ENCODE measurements around the gene ZSCAN12. TPM values are rescaled to one million over a fixed set of nuclear protein-coding genes. Genes with fewer than 3 reads are reported as not detected.
"Not testable (repeated sequence)": the region's sequence is repeated elsewhere in the genome, so short reads cannot be mapped to it uniquely, and the experiment has no call there.

Gene ZSCAN12
- total RNA-seq, 2 experiments from 2014 or later: 13.9 to 15.0 TPM

DNA sequence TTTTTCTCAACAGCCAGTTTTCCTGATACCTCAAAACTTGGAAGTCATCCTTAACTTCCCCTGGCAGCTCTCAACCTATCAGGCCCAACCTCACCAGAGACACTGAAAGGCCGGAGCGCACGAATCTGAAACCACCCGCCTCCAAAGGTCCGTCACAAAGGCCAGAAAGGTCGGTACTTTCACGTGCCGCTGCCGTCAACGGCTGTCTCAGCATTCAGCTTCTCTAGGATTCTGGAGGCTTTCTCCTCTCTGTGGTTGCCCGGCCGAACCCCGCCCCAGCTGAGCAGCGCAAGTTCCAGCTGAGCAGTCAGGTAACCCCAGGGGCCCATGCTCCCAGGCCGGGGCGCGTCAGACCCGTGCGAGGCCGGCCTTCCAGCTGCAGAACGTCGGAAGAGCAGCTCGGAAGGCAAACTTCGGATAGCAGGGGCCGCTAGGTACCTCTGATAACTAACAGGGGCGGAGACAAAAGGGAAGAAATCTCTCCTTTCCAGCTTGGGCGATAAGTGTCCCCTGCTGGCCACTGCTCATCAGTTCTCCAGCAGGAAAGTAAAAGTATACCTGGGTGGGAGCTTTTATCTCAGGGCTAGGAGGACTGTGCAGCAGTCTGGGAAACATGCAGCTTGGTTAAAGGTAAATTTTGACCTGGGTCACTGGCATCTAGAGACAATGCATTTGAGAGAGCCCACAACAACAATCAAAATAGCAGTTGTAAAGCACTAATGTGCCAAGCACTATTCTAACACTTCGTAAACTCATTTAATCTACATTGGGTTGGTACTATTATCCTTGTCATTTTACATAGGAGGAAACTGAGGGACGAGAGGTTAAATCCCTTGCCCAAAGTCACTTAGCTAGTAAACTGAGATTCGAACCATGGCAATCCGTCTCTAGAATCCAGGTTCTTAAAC lies 16.1 kb downstream of the ZSCAN12 start:
- peak overlapping the region; percentile 55 for H3K4me3 Mint-ChIP-seq
- ATAC-seq (ENCODE audit: low read depth) (peak; percentile 36), DNase-seq (peak; percentile 34)
- peaks cover 16% of the 10 kb centered on the region for H3K4me1 Mint-ChIP-seq
- peaks cover 89% of the 10 kb centered on the region for H3K36me3 Mint-ChIP-seq
- peaks cover 13% of the 10 kb centered on the region for H3K9me3 Mint-ChIP-seq
- H3K27me3 Mint-ChIP-seq: no peaks in the 10 kb centered on the region
- H3K27ac Mint-ChIP-seq: peak overlapping the region; percentile 13
- POLR2A ChIA-PET: interaction anchor here (0.7 to 2.1 kb wide), 2 partner anchors 60 to 517 kb away, joined by 3 to 5 read pairs; partner anchors contain the start of gene ZSCAN23

GRCh38 chr6:28380381-28380780 lies 19.2 kb downstream of the ZSCAN12 start:
- ATAC-seq (ENCODE audit: low read depth): no peak
- peaks cover 16% of the 10 kb centered on the region for H3K4me1 Mint-ChIP-seq
- no peaks in the 10 kb centered on the region for H3K27me3 Mint-ChIP-seq
- H3K4me3 Mint-ChIP-seq: no peak overlapping the region
- no peak overlapping the region for H3K27ac Mint-ChIP-seq
- peaks cover 82% of the 10 kb centered on the region for H3K36me3 Mint-ChIP-seq
- POLR2A ChIA-PET: no interaction called here
- peaks cover 11% of the 10 kb centered on the region for H3K9me3 Mint-ChIP-seq
- DNase-seq: no peak

- H3K27me3 Mint-ChIP-seq: no peaks in the 10 kb centered on the region
- POLR2A ChIA-PET: no interaction called here
- peaks cover 11% of the 10 kb centered on the region for H3K9me3 Mint-ChIP-seq
- no peak for ATAC-seq (ENCODE audit: low read depth)
- DNase-seq: no peak
- no peak overlapping the region for H3K27ac Mint-ChIP-seq
- peaks cover 73% of the 10 kb centered on the region for H3K36me3 Mint-ChIP-seq
- no peak overlapping the region for H3K4me3 Mint-ChIP-seq
- peaks cover 14% of the 10 kb centered on the region for H3K4me1 Mint-ChIP-seq
Measured at GRCh38 chr6:28378644-28379043, 20.9 kb downstream of the ZSCAN12 start.

GRCh38 chr6:28377879-28378278 lies 21.7 kb downstream of the ZSCAN12 start:
- Mint-ChIP-seq H3K36me3 (peaks cover 66% of the 10 kb centered on the region), H3K9me3 (peaks cover 11% of the 10 kb centered on the region), H3K27ac (no peak overlapping the region), H3K27me3 (no peaks in the 10 kb centered on the region), H3K4me1 (peaks cover 6% of the 10 kb centered on the region), H3K4me3 (no peak overlapping the region)
- no peak for DNase-seq
- no peak for ATAC-seq (ENCODE audit: low read depth)
- POLR2A ChIA-PET: interaction anchor here (0.7 kb wide), 1 partner anchor 146 kb away, joined by 3 read pairs; no protein-coding TSS in a partner anchor

- no peak for DNase-seq
- Mint-ChIP-seq H3K4me1 (peaks cover 4% of the 10 kb centered on the region), H3K9me3 (no peaks in the 10 kb centered on the region), H3K4me3 (no peak overlapping the region), H3K36me3 (peaks cover 31% of the 10 kb centered on the region), H3K27ac (no peak overlapping the region), H3K27me3 (no peaks in the 10 kb centered on the region)
- POLR2A ChIA-PET: no interaction called here
- ATAC-seq (ENCODE audit: low read depth): no peak
Measured at GRCh38 chr6:28373925-28374324, 25.6 kb downstream of the ZSCAN12 start.

DNA sequence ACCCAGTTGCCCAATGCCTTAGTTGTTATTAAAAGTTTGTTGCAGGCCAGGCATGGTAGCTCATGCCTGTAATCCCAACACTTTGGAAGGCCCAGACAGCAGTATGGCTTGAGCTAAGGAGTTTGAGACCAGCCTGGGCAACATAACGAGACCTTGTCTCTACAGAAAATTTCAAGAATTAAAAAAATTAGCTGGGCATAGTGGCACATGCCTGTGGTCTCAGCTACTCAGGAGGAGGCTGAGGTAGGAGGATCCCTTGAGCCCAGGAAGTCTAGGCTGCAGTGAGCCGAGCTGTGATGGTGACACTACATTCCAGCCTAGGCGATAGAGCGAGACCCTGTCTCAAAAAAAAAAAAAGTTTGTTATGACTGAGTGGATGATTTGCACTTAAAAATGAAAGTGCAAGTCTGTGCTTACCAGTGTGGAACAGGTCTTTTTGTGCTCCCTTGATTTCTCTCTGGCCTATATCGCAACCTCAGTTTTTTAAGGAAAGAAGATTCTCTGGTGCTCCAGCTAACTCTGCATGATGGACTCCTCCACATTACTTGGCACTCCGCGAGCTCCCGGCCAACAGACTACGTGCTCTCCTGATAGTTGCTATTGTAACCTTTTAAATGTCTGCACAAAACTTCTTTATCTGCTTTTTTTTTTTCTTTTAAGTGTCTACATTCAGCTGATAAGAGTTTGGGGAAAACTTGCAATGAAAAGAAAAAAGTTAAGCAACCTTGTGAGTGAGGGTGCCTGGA lies 27.7 kb downstream of the ZSCAN12 start:
- no peaks in the 10 kb centered on the region for H3K27me3 Mint-ChIP-seq
- ATAC-seq (ENCODE audit: low read depth): no peak
- no peak for DNase-seq
- no peak overlapping the region for H3K27ac Mint-ChIP-seq
- H3K4me3 Mint-ChIP-seq: no peak overlapping the region
- POLR2A ChIA-PET: interaction anchor here (0.6 kb wide), 1 partner anchor 16 kb away, joined by 4 read pairs; no protein-coding TSS in a partner anchor
- peaks cover 4% of the 10 kb centered on the region for H3K4me1 Mint-ChIP-seq
- peaks cover 23% of the 10 kb centered on the region for H3K36me3 Mint-ChIP-seq
- no peaks in the 10 kb centered on the region for H3K9me3 Mint-ChIP-seq

GRCh38 chr6:28371280-28371679 lies 28.3 kb downstream of the ZSCAN12 start:
- H3K36me3 Mint-ChIP-seq: peaks cover 28% of the 10 kb centered on the region
- POLR2A ChIA-PET: no interaction called here
- no peak overlapping the region for H3K4me3 Mint-ChIP-seq
- no peak overlapping the region for H3K27ac Mint-ChIP-seq
- ATAC-seq (ENCODE audit: low read depth) (no peak), DNase-seq (no peak)
- H3K27me3 Mint-ChIP-seq: no peaks in the 10 kb centered on the region
- no peaks in the 10 kb centered on the region for H3K9me3 Mint-ChIP-seq
- H3K4me1 Mint-ChIP-seq: peaks cover 4% of the 10 kb centered on the region

GRCh38 chr6:28370440-28370839 lies 29.1 kb downstream of the ZSCAN12 start:
- POLR2A ChIA-PET: no interaction called here
- H3K4me1 Mint-ChIP-seq: peaks cover 2% of the 10 kb centered on the region
- no peaks in the 10 kb centered on the region for H3K9me3 Mint-ChIP-seq
- no peak overlapping the region for H3K27ac Mint-ChIP-seq
- peaks cover 28% of the 10 kb centered on the region for H3K36me3 Mint-ChIP-seq
- no peak overlapping the region for H3K4me3 Mint-ChIP-seq
- no peak for DNase-seq
- no peak for ATAC-seq (ENCODE audit: low read depth)
- H3K27me3 Mint-ChIP-seq: no peaks in the 10 kb centered on the region

GRCh38 chr6:28369463-28369862 lies 30.1 kb downstream of the ZSCAN12 start:
- Mint-ChIP-seq H3K36me3 (peaks cover 29% of the 10 kb centered on the region), H3K4me3 (no peak overlapping the region), H3K9me3 (no peaks in the 10 kb centered on the region), H3K4me1 (peaks cover 2% of the 10 kb centered on the region), H3K27ac (no peak overlapping the region), H3K27me3 (no peaks in the 10 kb centered on the region)
- no peak for DNase-seq
- no peak for ATAC-seq (ENCODE audit: low read depth)
- POLR2A ChIA-PET: no interaction called here

DNA sequence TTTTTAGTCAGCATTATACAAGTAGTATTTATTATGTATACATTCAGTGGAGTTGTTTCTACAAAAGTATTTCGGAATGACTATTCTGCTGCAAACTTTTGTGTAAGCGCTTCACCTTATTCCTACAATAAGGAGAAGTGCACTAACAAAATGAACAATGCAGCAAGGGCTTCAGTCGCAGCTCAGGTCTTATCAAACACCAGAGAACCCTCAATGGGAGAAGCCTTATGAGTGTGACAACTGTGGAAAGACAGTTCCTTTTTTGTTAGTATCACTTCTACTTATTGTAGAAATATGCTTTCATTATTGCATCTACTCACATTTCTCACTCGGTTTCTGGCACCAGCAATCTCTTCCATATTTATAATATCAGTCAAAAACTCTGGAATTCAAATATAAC lies 31.0 kb downstream of the ZSCAN12 start:
- Mint-ChIP-seq H3K9me3 (no peaks in the 10 kb centered on the region), H3K36me3 (peaks cover 29% of the 10 kb centered on the region), H3K4me3 (no peak overlapping the region), H3K27me3 (no peaks in the 10 kb centered on the region), H3K4me1 (peaks cover 2% of the 10 kb centered on the region), H3K27ac (no peak overlapping the region)
- POLR2A ChIA-PET: no interaction called here
- DNase-seq (no peak), ATAC-seq (ENCODE audit: low read depth) (no peak)

GRCh38 chr6:28365590-28365989 lies 34.0 kb downstream of the ZSCAN12 start:
- H3K27ac Mint-ChIP-seq; H3K4me3 Mint-ChIP-seq; H3K4me1 Mint-ChIP-seq; H3K9me3 Mint-ChIP-seq; H3K27me3 Mint-ChIP-seq; POLR2A ChIA-PET; DNase-seq; ATAC-seq (ENCODE audit: low read depth): not testable (repeated sequence)
- H3K36me3 Mint-ChIP-seq: peaks cover 31% of the 10 kb centered on the region

DNA sequence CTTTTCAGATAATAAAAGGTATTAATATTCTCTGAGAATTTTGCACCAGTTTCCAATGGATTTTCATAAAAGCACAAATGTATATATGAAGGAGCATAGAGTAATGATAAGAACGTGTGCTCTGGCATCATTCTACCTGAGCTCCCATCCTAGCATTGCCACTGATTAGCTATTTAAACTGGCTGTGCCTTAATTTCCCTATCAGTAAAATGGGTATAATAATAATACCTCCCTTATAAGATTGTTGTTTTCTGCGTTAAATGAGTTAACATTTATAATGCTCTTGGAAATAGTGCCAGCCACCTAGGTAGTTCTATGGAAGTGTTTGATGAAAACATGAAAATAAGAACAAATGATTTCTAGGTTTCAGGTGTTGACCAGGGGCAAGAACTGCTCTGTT lies 38.6 kb downstream of the ZSCAN12 start:
- peaks cover 20% of the 10 kb centered on the region for H3K36me3 Mint-ChIP-seq
- DNase-seq: no peak
- no peak overlapping the region for H3K27ac Mint-ChIP-seq
- no peak overlapping the region for H3K4me3 Mint-ChIP-seq
- POLR2A ChIA-PET: interaction anchor here (0.6 kb wide), 1 partner anchor 1789 kb away, joined by 4 read pairs; no protein-coding TSS in a partner anchor
- no peak for ATAC-seq (ENCODE audit: low read depth)
- no peaks in the 10 kb centered on the region for H3K27me3 Mint-ChIP-seq
- no peaks in the 10 kb centered on the region for H3K9me3 Mint-ChIP-seq
- peaks cover 11% of the 10 kb centered on the region for H3K4me1 Mint-ChIP-seq

GRCh38 chr6:28359562-28359961 lies 40.0 kb downstream of the ZSCAN12 start:
- H3K4me3 Mint-ChIP-seq; H3K27me3 Mint-ChIP-seq; H3K9me3 Mint-ChIP-seq; H3K36me3 Mint-ChIP-seq; ATAC-seq (ENCODE audit: low read depth); H3K27ac Mint-ChIP-seq; POLR2A ChIA-PET; DNase-seq: not testable (repeated sequence)
- H3K4me1 Mint-ChIP-seq: peaks cover 19% of the 10 kb centered on the region

Measured in activated naive CD8-positive, alpha-beta T cell treated with anti-CD3 and anti-CD28 coated beads, Interleukin-2, amount 10 ng/mL, durations not matched to agents 7 days and 5 days (primary cell).